ENCODE results near the gene SCP2D1.
"Not testable (repeated sequence)": the region's sequence is repeated elsewhere in the genome, so short reads cannot be mapped to it uniquely, and the experiment has no call there.

The SCP2D1 gene

DNA sequence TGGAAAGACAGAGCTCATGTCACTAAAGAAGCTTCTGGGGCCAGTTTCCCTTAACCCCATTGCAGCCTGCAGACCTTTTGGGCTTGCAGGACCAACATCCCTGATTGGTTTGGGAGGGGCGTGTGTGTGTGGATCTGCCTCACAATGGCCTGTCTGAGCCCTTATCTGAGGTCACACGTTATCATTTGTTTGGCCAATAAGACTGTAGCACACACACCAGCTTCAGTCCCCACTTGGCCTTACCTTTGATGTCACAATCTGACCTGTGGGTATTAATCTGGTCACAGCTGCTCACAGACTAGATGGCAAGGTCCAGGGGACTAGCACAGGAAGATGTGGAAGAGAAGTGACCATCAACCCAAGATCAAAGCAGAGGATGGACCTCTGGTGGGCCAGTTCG, at the start of gene SCP2D1:
SCP2D1 (plus strand) TSS at position 301 of the 400 bp plus-strand sequence; CDS start at position 334, 33 bp downstream.
- no peak for DNase-seq

DNA sequence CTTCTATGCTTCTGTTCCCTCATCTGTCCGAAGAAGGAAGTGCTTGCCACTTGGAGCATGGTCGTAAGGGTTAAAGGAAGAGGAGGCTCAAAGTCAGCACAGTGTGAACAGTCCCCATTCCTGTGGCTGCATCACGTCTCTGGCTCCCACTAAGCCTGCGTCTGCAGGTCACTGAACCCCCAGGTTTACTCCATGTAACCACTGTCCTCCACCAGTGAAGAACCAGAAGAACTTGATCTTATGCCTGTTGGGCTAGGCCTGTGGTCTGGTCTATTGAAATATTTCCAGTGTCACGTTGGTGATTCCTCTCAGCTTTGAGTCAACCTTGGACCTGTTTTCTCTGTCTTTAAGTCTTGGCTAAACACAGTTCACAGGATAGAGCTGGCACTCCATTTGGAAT, 45.9 kb upstream of the SCP2D1 start:
- no peak for DNase-seq

DNA sequence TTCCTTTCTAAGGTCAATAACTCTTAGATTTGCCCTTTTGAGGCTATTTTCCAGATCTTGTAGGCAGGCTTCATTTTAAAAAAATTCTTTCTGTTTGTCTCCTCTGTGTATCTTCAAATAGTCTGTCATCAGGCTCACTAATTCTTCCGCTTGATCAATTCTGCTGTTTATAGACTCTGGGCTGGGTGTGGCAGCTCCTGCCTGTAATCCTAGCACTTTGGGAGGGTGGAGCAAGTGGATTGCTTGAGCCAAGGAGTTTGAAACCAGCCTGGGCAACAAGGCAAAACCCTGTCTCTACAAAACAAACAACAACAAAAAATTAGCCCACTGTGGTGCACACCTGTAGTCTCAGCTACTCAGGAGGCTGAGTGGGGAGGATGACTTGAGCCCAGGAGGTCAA, 40.0 kb upstream of the SCP2D1 start:
- no peak for DNase-seq

DNA sequence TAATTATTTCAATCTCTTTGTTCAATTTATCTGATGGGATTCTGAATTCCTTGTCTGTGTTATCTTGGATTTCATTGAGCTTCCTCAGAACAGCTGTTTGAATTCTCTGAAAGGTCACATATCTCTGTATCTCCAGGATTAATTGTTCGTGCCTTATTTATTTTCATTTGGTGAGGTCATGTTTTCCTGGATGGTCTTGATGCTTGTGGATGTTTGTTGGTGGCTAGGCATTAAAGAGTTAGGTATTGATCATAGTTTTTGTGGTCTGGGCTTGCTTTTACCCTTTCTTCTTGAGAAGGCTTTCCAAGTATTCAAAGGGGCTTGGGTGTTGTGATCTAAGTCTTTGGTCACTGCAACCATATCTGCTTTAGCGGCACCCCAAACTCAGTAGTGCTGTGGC, 39.4 kb upstream of the SCP2D1 start:
- DNase-seq: no peak

DNA sequence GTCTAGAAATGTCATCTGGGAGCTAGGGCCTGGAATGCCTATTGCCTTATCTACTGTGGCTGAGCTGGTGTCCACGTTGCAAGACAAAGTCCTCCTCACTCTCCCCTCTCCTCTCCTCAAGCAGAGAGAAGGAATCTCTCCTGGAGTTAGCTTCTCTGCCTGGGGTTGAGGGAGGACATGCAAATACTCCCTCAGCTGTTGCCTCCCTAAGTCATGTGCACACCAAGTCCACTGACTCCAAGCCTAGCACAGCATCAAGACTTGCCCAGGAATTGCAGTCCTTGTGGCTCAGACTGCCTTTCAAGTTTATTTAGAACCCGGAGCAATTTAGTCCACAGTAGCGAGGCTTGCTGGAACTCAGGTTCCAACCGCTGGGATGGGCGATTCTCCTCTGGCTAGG, 38.0 kb upstream of the SCP2D1 start:
- no peak for DNase-seq

DNA sequence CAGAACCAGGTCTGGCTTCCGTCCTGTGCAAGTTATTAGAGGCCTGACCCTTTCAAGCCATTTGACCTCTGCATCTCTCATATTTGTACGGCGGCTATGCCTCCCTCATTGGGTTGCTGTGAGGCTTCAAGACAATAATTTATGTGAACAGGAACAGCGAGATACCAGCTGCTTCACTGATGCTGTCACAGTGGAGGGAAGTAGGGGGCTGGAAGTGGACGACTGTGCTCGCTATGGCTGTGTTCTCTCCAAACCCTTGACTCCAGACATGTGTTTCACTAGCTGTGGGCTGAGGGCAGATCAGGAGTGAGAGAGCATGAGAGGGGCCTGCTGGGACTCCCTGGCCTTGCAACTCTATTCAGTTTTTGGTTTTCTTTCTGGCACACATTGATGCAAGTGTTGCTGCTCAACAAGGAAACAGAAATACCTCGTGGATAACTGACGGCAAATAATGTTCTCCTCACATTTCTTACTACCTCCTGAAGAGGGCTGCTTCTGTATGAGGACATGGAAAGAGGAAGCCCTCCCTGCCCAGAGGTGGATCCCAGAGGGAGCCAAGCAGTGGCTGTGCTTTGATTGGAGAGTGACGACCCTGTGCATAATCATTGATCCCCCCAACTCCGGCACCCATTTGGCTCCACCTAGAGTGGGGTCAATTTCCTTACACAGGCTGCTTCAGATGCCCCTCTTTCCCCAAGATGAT, 34.7 kb upstream of the SCP2D1 start:
- DNase-seq: no peak

DNA sequence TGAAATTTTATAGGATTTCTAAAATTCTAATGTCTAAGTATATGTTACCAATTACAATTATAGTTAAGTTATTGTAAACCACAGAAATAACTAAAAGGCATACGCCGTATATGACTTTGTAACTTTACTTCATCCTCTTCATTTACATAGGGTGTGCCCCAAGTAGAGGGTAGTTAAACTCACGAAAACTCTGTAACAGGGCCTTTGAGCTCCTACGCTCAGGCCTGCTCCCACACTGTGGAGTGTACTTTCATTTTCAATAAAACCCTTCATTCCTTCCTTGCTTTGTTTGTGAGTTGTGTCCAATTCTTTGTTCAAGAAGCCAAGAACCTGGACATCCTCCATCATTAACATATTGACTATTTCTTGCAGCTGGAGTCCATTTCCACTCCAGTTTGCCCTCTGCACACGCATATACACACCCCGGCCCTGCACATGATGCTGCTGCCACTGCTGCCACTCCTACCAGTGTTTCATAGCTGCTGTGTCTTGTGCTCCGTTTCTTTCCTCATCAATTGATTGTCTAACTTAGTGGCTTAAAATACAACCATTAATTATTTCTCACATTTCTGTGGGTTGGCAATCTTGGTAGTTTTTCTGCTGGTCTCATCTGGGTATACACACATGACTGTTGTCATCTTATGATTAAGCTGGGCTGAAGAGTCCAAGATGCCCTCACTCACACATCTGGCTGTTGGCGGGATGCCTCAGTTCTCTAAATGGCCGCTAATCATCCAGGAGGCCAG, 33.0 kb upstream of the SCP2D1 start:
- DNase-seq: no peak

DNA sequence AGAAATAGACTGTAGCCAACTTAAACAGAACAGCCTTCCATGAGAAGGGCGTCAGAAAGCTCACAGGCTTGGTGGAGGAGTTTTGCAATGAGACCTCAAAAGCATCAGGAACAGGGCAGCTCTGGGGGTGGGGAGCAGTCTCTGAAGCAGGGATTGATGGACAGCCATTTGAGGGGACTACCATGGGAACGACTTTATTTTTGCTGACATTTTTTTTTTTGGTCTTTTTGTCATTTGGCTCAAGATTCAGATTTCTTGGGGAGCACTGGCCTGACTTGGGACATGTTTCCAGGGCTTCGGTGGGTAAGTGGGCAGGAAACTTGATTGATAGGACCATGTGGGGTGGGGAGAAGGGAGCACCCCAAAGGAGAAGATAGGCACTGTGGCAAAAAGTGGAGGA, 32.1 kb upstream of the SCP2D1 start:
- DNase-seq: no peak

DNA sequence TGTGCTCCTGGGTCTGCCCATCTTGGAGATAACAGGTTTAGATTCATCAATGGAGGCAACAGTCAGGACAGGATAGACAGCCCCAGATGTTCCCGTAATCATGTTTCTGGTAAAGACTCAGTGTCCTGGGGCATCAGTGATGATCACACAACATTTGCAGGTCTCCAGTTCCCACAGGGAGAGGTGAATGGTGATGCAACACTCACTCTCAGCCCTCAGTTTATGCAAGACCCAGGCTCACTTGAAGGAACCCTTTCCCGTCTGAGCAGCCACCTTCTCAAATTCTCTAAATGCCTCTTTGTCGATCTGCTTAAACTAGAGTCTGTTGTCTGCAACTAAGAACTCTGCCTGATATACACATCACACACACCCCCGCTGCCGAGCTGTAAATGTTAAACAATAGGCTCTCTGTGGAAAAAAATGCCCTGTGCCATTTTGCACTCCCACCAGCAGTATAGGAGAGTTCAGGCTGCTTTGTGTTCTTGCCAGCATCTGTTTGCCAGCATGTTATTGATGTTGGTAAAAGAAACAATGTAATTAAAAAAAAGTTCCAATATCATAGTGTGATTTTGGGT, 30.1 kb upstream of the SCP2D1 start:
- DNase-seq: no peak

DNA sequence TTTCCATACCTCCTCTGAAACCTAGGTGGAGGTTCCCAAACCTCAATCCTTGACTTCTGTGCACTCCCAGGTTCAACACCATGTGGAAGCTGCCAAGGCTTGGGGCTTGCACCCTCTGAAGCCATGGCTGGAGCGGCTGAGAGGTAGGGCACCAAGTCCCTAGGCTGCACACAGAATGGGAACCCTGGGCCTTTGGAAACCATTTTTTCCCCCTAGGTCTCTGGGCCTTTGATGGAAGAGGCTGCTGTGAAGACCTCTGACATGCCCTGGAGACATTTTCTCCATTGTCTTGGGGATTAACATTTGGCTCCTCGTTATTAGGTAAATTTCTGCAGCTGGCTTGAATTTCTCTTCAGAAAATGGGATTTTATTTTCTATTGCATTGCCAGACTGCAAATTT, 26.5 kb upstream of the SCP2D1 start:
- DNase-seq: not testable (repeated sequence)

DNA sequence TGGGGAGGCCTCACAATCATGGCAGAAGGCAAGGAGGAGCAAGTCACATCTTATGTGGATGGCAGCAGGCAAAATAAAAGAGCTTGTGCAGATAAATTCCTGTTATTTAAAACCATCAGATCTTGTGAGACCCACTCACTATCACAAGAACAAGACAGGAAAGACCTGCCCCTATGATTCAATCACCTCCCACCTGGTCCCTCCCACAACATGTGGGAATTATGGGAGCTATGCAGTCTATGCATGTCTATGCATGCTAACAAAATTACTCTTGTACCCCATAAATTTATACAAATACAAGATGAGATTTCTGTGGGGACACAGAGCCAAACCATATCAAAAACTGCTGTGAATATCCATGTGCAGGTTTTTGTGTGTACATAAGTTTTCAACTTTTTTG, 25.6 kb upstream of the SCP2D1 start:
- no peak for DNase-seq

DNA sequence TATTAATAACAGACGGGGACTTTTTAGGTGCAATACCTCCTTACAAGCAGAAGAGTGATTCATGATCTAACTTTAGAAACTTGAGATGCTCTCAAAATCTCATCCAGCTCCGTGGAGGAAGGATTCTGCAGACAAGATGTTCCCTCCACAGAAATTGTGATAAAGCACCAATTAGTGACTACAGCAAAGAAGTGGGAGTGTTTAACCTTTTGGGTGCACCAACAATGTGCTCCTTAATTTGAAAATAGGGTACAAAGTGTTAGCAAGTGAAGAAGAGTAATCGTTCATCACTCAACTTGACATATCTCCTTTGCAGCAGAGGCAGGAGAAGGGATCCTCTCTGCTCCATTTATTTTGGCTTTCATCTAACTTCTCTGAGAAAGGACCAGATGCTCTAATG, 22.8 kb upstream of the SCP2D1 start:
- DNase-seq: no peak

DNA sequence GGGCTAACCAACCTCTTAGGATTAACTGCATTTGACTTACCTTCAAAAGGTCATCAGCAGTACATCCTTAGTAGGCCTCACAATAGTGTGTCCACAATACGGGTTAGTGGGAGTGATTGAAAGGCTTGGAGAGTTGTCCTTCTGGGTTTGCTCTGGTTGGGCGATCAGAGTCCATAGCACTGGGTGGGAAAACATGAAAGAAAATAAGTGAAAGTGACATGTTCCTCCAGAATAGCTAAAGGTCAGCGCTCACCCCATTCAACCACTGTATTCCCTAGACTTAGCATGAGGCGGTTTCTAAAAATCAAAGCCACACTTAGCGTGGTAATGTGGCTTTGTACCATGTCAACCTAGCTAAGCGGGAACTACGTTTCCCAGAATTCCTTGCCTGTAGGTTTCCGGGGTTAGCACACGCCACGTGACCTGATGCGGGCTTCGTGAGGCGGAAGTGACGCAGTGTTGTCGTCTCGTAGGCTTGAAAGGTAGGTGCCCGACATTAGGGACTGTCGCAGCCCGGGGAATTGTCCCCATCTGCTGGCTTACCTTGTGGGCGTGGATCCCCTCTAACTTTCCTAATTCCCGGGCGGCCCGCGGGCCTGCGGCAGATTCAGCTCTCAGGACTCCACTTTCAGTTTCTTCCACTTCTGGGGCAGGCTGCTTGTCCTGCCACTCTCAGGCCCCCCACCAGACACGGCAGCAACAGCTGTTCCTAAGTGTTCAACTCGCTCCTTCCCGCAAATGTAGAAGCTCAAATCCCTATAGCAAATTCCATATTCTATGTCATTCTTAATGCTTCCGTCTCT, 19.8 kb upstream of the SCP2D1 start:
- peak; percentile 89 to 94 for DNase-seq

DNA sequence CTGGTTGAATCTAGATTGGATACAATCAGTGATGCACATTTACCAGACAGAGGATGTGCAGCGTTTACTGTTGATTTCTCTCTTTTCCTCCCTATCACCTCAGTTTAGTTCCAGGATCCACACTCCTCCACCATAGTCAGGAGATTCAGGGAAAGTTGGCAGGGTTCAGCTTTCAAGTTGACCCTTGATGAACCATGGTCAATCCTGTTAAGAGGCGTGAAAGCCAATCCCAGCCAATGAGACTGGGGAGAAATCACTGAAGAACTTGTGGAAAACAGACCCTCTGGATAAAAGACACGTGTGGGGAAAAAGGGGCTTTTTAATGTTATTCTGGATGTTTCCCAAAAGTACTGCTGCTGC, 19.2 kb upstream of the SCP2D1 start:
- no peak for DNase-seq

DNA sequence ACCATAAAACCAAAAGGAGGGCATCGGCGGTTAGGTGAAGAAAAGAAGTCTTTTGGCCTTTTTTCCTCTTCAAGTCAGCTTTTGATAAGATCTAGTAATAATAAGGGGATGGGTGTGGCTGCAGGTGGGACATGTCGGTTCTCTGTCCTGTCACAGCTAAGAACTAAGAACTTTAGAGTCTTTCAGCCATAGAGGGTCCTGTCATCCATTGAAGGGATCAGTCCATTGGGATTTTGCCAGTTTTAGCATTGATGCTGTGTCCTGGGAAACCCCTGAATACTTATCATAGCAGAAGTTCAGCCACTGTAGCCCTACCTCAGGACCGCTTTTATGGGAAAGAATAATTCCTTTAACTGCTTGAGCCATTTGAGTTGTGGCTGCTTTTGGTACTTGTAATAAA, 18.2 kb upstream of the SCP2D1 start:
- DNase-seq: no peak

DNA sequence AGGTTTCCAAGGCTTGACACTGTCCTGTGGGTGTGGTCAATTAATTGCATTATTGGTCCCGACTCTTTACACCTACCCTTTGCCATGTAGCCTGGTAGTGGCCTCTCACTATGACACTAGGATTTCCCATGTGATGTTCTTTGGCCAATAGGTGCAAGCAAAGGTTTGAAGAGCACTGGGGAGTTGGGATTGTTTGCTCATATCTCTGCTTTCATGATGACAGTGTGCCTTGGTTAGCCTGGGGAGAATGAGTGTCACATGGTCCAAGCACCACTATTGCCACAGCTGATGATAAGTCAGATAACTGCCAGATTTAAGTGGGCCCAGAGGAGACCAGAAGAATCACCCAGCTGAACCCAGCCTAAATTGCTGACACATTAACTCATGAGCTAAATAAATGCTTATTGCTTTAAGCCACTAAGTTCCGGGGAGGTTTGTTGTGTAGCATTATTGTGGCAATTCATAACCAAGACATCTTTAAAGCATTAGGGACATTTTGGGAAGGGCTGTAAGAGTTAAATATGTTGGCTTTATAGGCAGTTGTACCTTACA, 17.2 kb upstream of the SCP2D1 start:
- DNase-seq: no peak

DNA sequence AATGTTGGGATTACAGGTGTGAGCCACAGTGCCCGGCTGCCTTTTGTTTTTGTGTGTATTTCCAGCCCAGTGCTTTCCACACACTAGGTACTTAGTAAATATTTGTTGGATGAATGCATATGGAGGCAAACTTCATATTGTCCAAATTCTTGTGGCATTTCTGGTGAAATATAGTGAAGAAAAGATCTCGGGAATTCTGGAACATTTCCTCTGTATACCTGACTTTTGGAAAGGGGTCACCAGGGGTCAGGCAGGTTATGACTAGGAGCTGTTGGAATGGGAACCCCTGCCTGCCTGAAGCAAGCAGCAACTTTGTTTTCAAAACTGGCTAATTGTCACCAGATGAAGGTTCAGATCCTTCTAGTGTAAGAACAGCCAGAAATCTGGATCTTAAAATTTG, 12.1 kb upstream of the SCP2D1 start:
- DNase-seq: no peak

DNA sequence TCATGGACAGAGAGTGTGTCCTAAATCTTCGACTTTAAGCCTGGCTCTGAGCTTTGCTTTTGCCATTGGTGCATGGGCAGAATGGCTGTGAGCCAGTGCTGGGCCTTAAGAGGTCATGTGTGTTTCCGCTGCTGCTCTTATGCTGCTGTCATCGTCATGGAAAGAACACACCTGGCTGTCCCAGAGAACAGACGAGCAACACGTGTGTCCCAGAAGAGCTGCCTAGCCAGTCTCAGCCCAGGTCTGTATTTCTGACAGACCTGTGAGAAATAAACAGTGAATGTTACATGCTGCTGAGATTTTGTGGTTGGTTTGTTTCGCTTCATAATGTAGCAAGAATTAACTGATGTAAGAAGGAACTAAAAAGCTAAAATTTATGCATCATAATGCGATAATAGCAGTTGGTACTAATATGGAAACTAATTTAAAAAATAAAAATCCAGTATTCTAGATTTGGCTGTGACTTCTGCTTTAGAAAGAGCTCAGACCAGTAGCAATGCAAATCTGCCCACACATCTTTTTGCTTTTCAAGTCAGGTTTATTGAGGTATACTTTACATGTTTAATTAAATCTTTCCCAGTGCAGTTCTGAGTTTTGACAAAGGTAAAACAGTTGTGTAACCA, 11.5 kb upstream of the SCP2D1 start:
- DNase-seq: no peak

DNA sequence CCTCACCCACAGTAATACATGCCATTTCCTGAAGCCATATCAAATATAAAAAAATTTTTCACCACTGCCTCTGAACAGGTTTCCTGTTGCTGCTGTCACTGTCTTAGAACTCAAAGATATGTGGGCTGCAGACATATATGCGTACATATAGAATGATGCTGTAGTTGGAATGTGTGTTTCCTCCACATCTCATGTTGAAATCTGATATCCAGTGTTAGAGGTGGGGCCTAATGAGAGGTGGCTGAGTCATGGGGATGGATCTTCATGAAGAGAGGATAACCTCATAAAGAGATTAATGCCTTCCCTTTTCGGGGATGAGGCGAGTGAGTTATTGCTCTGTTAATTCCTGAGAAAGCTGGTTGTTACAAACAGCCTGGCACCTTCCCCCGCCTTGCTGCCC, 7.7 kb upstream of the SCP2D1 start:
- no peak for DNase-seq

DNA sequence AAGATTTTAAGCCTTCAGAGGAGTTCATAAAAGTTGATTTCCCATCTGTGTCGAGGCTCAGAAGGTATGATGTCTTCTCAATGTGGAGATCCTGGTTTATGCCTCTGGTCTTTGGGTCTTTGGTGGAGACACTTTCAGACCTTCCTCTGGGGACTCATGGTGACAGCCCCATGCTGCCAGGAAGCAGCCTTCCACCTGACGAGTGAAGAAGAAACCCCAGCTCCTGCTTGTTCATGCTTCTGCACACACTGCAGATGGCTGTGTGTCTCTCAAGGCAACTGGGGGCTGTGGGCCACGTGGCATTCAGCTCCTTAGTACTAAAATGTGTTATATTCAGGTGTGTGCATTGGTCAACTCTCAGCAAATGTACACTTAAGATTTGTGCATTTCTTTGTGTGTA, 4.9 kb upstream of the SCP2D1 start:
- DNase-seq: no peak

DNA sequence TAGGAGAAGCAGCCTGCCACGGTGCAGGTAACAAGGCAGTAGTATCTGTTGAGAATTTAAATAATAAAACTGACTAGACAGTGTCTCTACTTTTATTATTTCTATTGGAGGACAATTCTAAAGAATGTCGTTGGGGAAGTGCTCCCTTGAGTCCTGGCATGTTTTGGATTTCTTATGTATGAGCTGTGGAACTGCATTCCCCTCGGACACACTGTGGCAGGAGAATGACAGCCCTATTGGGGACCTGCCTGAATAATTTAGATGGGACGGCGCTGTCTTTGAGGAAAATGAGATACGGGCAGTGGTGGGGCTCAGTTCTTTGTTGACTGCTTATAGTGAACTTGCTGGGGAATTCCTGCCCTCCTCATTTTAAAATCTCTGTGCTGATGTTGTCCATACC, 2.4 kb upstream of the SCP2D1 start:
- no peak for DNase-seq

DNA sequence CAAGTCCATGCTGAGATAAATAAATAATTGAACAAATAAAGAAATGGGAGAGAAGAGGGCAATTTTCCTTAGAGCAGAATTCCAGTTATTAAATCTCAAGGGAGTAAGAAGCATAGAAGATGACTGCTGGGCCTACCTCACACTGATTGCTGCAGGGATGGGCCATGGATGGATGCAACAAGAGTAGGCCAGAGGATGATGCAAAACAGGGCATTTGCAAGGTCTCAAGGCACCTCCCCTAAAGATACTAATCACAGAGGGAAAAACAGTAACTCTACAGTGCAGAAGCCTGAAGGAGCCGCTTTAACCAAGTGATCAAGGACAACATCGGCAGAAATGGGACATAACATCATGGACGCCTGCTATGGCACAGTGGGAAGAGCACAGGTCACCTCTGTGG, 1.7 kb upstream of the SCP2D1 start:
- no peak for DNase-seq

Data from NCI-H2081 (cell line).